Colonic mucosa (tissue), 4 donors: ENCODE data around the gene TATDN3. TPM values are rescaled to one million over a fixed set of nuclear protein-coding genes. Genes with fewer than 3 reads are reported as not detected.

Source experiments
- DNase-seq: peaks from one replicate; pipeline ENCODE4 v3.0.0-alpha.2; 2020
- H3K27ac ChIP-seq: fragments of 200-600 bp; one replicate; pipeline ENCODE4 v1.8.0; 2021
- H3K27me3 ChIP-seq: fragments of 200-600 bp; one replicate; pipeline ENCODE4 v1.8.0; 2021
- H3K36me3 ChIP-seq: fragments of 200-600 bp; one replicate; pipeline ENCODE4 v1.8.0; 2021
- H3K4me1 ChIP-seq: fragments of 200-600 bp; one replicate; pipeline ENCODE4 v1.8.0; 2021; ENCODE audit warnings: mild to moderate bottlenecking
- H3K4me3 ChIP-seq: fragments of 200-600 bp; one replicate; pipeline ENCODE4 v1.8.0; 2021
- H3K9ac ChIP-seq, 2 donors: one replicate each; pipeline ENCODE4 v1.7.0; 2013; ENCODE audit warnings: control low read depth in 2 of 2, low read depth in 2 of 2, low read length in 2 of 2
- H3K9me3 ChIP-seq: fragments of 200-600 bp; one replicate; pipeline ENCODE4 v1.8.0; 2021
- intact Hi-C: fragments of 100-400 bp; cut with DNase I; formaldehyde crosslinking; loops from one replicate; pipeline ENCODE4 v1.14.1; 2022
- total RNA-seq, 2 donors: library from RNA; stranded (reverse); fragmentation: NEBNext Ultra II Directional in 1 of 2; extraction: Animal tissue kit (Norgen Biotek cat#: 25700) in 1 of 2; gene quantifications; one replicate each; pipeline ENCODE4 v1.2.1, GENCODE V29; 2021
- TF ChIP-seq, protein P1 (sequence below): fragments of 200-600 bp; IDR thresholded peaks from one replicate; pipeline ENCODE4 v1.8.0; 2022; ENCODE audit warnings: antibody characterized with exemption, mild to moderate bottlenecking
- donor health status: healthy.
- donor health status: DM: no; HTN: no; CAD: no.
- donor health status: DM: no; HTN: no; CAD: no.

Gene TATDN3
- total RNA-seq, 2 donors from 2014 or later: 8.6 to 9.5 TPM

- H3K9ac ChIP-seq: no peak overlapping the region
- TF ChIP-seq, protein P1, sequence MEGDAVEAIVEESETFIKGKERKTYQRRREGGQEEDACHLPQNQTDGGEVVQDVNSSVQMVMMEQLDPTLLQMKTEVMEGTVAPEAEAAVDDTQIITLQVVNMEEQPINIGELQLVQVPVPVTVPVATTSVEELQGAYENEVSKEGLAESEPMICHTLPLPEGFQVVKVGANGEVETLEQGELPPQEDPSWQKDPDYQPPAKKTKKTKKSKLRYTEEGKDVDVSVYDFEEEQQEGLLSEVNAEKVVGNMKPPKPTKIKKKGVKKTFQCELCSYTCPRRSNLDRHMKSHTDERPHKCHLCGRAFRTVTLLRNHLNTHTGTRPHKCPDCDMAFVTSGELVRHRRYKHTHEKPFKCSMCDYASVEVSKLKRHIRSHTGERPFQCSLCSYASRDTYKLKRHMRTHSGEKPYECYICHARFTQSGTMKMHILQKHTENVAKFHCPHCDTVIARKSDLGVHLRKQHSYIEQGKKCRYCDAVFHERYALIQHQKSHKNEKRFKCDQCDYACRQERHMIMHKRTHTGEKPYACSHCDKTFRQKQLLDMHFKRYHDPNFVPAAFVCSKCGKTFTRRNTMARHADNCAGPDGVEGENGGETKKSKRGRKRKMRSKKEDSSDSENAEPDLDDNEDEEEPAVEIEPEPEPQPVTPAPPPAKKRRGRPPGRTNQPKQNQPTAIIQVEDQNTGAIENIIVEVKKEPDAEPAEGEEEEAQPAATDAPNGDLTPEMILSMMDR: no peak
- no peak overlapping the region for H3K4me3 ChIP-seq
- intact Hi-C loops: no loop called here
- no peaks in the 10 kb centered on the region for H3K9me3 ChIP-seq
- H3K4me1 ChIP-seq: no peaks in the 10 kb centered on the region
- DNase-seq: no peak
- no peaks in the 10 kb centered on the region for H3K36me3 ChIP-seq
- H3K27me3 ChIP-seq: no peaks in the 10 kb centered on the region
- H3K27ac ChIP-seq: no peak overlapping the region
Observed at GRCh38 chr1:212822956-212823355, 31.3 kb downstream of the TATDN3 start.

DNA sequence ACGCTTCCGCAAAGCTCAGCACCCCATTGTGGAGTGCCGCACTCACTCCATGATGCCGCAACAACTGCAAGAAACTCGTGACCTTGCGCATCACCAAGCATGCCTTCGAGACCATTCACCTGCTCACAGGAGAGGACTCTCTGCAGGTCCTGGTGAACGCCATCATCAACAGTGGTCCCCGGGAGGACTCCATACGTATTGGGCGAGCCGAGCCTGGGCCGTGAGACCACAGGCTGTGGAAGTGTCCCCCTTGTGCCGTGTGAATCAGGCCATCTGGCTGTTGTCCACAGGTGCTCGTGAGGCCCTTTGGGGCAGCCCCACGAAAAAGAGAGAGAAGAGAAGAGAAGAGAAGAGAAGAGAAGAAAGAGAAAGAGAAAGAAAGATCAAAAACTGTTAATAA is 32.5 kb downstream of the TATDN3 start:
- H3K4me3 ChIP-seq: no peak overlapping the region
- TF ChIP-seq, protein P1: no peak
- H3K27ac ChIP-seq: no peak overlapping the region
- no peaks in the 10 kb centered on the region for H3K27me3 ChIP-seq
- no peak overlapping the region for H3K9ac ChIP-seq
- H3K36me3 ChIP-seq: no peaks in the 10 kb centered on the region
- intact Hi-C loops: no loop called here
- no peaks in the 10 kb centered on the region for H3K9me3 ChIP-seq
- no peak for DNase-seq
- peaks cover 4% of the 10 kb centered on the region for H3K4me1 ChIP-seq

- TF ChIP-seq, protein P1: no peak
- H3K36me3 ChIP-seq: no peaks in the 10 kb centered on the region
- intact Hi-C loops: no loop called here
- H3K27ac ChIP-seq: no peak overlapping the region
- H3K27me3 ChIP-seq: no peaks in the 10 kb centered on the region
- H3K4me3 ChIP-seq: no peak overlapping the region
- no peak for DNase-seq
- no peak overlapping the region for H3K9ac ChIP-seq
- peaks cover 4% of the 10 kb centered on the region for H3K4me1 ChIP-seq
- no peaks in the 10 kb centered on the region for H3K9me3 ChIP-seq
Observed at GRCh38 chr1:212825798-212826452, 34.2 kb downstream of the TATDN3 start.

DNA sequence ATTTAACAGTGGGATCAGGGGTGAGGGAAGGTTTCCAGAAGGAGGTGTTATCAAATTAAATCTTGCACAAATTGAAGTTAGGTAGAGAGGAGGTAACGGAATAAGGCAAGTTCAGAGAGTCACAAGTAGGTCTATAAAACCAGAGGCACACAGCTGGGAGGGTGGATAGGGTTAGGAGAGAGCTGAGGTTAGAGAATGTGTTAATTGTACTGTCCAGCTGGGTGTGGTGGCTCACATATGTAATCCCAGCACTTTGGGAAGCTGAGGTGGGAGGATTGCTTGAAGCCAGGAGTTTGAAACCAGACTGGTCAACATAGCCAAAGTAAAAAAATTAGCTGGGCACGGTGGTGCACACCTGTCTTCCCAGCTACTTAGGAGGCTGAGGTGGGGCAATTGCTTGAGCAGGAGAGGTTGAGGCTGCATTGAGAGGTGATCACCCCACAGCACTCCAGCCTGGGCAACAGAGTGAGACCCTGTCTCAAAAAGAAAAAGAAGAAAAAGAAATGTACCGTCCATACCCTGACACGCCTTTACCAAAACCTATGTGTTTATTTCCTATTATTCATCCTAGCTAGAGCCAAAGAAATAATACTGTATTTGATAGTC is 35.6 kb downstream of the TATDN3 start:
- Histone ChIP-seq H3K4me1 (peaks cover 4% of the 10 kb centered on the region), H3K27me3 (no peaks in the 10 kb centered on the region), H3K9ac (no peak overlapping the region), H3K9me3 (no peaks in the 10 kb centered on the region), H3K27ac (no peak overlapping the region), H3K36me3 (no peaks in the 10 kb centered on the region), H3K4me3 (no peak overlapping the region)
- DNase-seq: no peak
- intact Hi-C loops: no loop called here
- TF ChIP-seq, protein P1: no peak

GRCh38 chr1:212827831-212828278 is 36.2 kb downstream of the TATDN3 start:
- TF ChIP-seq, protein P1: no peak
- no peaks in the 10 kb centered on the region for H3K36me3 ChIP-seq
- intact Hi-C loops: no loop called here
- peaks cover 4% of the 10 kb centered on the region for H3K4me1 ChIP-seq
- no peak overlapping the region for H3K9ac ChIP-seq
- no peaks in the 10 kb centered on the region for H3K9me3 ChIP-seq
- peak; percentile 39 for DNase-seq
- no peak overlapping the region for H3K4me3 ChIP-seq
- H3K27ac ChIP-seq: peak overlapping the region; percentile 27
- H3K27me3 ChIP-seq: no peaks in the 10 kb centered on the region
